ENCODE measurements around the gene SSU72. TPM values are rescaled to one million over a fixed set of nuclear protein-coding genes. Genes with fewer than 3 reads are reported as not detected.
"Not testable (repeated sequence)": the region's sequence is repeated elsewhere in the genome, so short reads cannot be mapped to it uniquely, and the experiment has no call there.

SSU72 gene
- total and polyA plus RNA-seq, 2 donors (not counting 3 experiments of a cell fraction or from before 2014, with no cell fraction given): 85.9 to 129 TPM

- CTCF ChIA-PET: interaction anchor here (1.5 to 1.8 kb wide), 2 partner anchors 11 to 20 kb away, joined by 5 to 6 read pairs; no protein-coding TSS in a partner anchor
- intact Hi-C loops (cut with micrococcal nuclease) (no loop called here), dilution Hi-C loops (cut with MboI; ENCODE audit: extremely low pct_ligation_motif_present, low sequenced_read_pairs) (no loop called here)
- H3K4me3 ChIP-seq (replicated peaks in 1 of 3; ENCODE audit: insufficient read depth in 1 of 3, low read depth in 1 of 3, low read length in 3 of 3): no peak overlapping the region
- no TSS peak for BruUV-seq (replicated peaks)
- no peak overlapping the region for H3K4me2 ChIP-seq (ENCODE audit: insufficient read depth, low read length)
- no peaks in the 10 kb centered on the region for H4K20me1 ChIP-seq (replicated peaks; ENCODE audit: control insufficient read depth, extremely low read depth, insufficient read depth, low read length)
- no peak overlapping the region for H2AFZ ChIP-seq (ENCODE audit: low read depth, low read length)
- POLR2A ChIA-PET: no interaction called here
- no peak overlapping the region for H3K27ac ChIP-seq (ENCODE audit: insufficient read depth, low read depth, low read length)
- H3K9ac ChIP-seq (replicated peaks; ENCODE audit: extremely low read depth, insufficient read depth, low read length): no peak overlapping the region
- H3K4me1 ChIP-seq (ENCODE audit: control insufficient read depth, extremely low read depth, insufficient read depth, low read length): no peaks in the 10 kb centered on the region
- no peak for FAIRE-seq
- TF ChIP-seq CTCF (IDR thresholded peaks at IDR 0.05; ENCODE audit: extremely low read depth in 1 of 2, insufficient read depth in 1 of 2, low read depth in 1 of 2, low read length in 2 of 2): peak; percentile 12 to 33
- TF ChIP-seq JUN (IDR thresholded peaks at IDR 0.05; ENCODE audit: borderline replicate concordance, insufficient read depth, insufficient read length, low read depth): no peak
- no peaks in the 10 kb centered on the region for H3K9me1 ChIP-seq (replicated peaks; ENCODE audit: control insufficient read depth, extremely low read depth, insufficient read depth, low read length)
- no peaks in the 10 kb centered on the region for H3K79me2 ChIP-seq (ENCODE audit: control insufficient read depth, insufficient read depth, low read length)
- peaks cover 18 to 31% of the 10 kb centered on the region in 2 experiments for H3K27me3 ChIP-seq (ENCODE audit: control insufficient read depth in 2 of 2, insufficient read depth in 2 of 2, low read length in 2 of 2)
- no peaks in the 10 kb centered on the region for H3K36me3 ChIP-seq (ENCODE audit: control insufficient read depth in 2 of 2, extremely low read depth in 1 of 2, insufficient read depth in 2 of 2, low read length in 2 of 2)
- DNase-seq (ENCODE audit: low read depth, low spot score): no peak
- no peaks in the 10 kb centered on the region for H3K9me3 ChIP-seq (replicated peaks; ENCODE audit: control insufficient read depth, insufficient read depth, low read length)
These were observed 22.7 kb upstream of the SSU72 start for GRCh38 chr1:1597275-1597930.

DNA sequence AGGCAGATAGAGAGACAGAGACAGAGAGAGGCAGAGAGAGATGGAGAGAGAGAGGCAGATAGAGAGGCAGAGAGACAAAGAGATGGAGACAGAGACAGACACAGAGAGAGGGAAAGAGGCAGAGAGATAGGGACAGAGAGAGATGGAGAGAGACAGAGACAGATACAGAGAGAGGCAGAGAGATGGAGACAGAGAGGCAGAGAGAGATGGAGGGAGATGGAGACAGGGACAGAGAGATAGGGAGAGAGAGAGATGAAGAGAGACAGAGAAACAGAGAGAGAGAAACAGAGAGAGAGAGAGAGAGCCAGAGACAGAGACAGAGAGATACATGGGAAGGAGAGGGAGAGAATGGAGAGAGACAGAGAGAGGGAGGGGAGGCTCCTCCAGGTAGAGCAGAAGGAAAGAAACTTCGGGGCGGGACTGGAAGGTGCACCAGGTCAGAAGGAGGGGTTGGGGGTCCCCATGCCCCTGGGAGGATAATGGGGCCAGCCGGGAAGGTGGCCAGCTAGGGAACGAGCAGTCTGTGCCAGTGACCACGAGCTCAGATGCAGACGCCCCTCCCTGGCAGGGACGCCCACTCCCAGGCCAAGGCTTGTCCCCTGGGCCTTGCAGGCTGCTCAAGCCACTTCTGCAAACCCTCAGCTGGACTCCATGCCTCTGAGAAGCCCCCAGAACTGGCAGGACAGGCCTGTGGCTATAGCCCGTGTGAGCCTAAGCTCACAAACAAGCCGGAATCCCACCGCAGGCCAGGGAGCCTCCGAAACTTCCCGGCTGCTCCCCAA is 22.0 kb upstream of the SSU72 start:
- no peak overlapping the region for H3K4me2 ChIP-seq (ENCODE audit: insufficient read depth, low read length)
- H3K9me3 ChIP-seq (replicated peaks; ENCODE audit: control insufficient read depth, insufficient read depth, low read length): no peaks in the 10 kb centered on the region
- H3K4me3 ChIP-seq (replicated peaks in 1 of 3; ENCODE audit: insufficient read depth in 1 of 3, low read depth in 1 of 3, low read length in 3 of 3): no peak overlapping the region
- BruUV-seq (replicated peaks): no TSS peak
- no peak overlapping the region for H2AFZ ChIP-seq (ENCODE audit: low read depth, low read length)
- intact Hi-C loops (cut with micrococcal nuclease) (no loop called here), dilution Hi-C loops (cut with MboI; ENCODE audit: extremely low pct_ligation_motif_present, low sequenced_read_pairs) (no loop called here)
- ChIA-PET POLR2A (no interaction called here), CTCF (interaction anchor here (1.5 to 1.8 kb wide), 2 partner anchors 10 to 19 kb away, joined by 5 to 6 read pairs; no protein-coding TSS in a partner anchor)
- no peaks in the 10 kb centered on the region for H4K20me1 ChIP-seq (replicated peaks; ENCODE audit: control insufficient read depth, extremely low read depth, insufficient read depth, low read length)
- H3K79me2 ChIP-seq (ENCODE audit: control insufficient read depth, insufficient read depth, low read length): no peaks in the 10 kb centered on the region
- H3K27ac ChIP-seq (ENCODE audit: insufficient read depth, low read depth, low read length): no peak overlapping the region
- no peaks in the 10 kb centered on the region for H3K4me1 ChIP-seq (ENCODE audit: control insufficient read depth, extremely low read depth, insufficient read depth, low read length)
- H3K9me1 ChIP-seq (replicated peaks; ENCODE audit: control insufficient read depth, extremely low read depth, insufficient read depth, low read length): no peaks in the 10 kb centered on the region
- TF ChIP-seq POLR2AphosphoS5 (IDR thresholded peaks at IDR 0.05; ENCODE audit: insufficient read depth, low read depth, low read length) (no peak), GATA2 (IDR thresholded peaks at IDR 0.05; ENCODE audit: insufficient read depth, insufficient read length, low read depth, low read length) (no peak), EZH2 (IDR thresholded peaks at IDR 0.05; ENCODE audit: borderline replicate concordance, low read depth, low read length, severe bottlenecking) (no peak), MAX (IDR thresholded peaks at IDR 0.05; ENCODE audit: insufficient read depth, insufficient read length) (no peak)
- H3K36me3 ChIP-seq (ENCODE audit: control insufficient read depth in 2 of 2, extremely low read depth in 1 of 2, insufficient read depth in 2 of 2, low read length in 2 of 2): no peaks in the 10 kb centered on the region
- H3K27me3 ChIP-seq (ENCODE audit: control insufficient read depth in 2 of 2, insufficient read depth in 2 of 2, low read length in 2 of 2): peaks cover 18 to 31% of the 10 kb centered on the region in 2 experiments
- FAIRE-seq (no peak), DNase-seq (ENCODE audit: low read depth, low spot score) (no peak)
- H3K9ac ChIP-seq (replicated peaks; ENCODE audit: extremely low read depth, insufficient read depth, low read length): no peak overlapping the region

DNA sequence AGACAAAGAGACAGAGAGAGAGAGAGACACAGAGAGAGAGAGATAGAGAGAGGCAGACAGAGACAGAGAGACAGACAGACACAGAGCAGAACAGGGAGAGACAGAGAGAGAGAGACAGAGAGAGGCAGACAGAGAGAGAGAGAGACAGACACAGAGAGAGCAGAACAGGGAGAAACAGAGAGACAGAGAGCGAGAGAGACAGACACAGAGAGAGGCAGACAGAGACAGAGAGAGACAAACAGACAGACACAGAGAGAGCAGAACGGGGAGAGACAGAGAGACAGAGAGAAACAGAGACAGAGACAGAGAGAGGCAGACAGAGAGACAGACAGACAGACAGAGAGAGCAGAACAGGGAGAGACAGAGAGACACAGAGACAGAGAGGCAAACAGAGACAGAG is 20.7 kb upstream of the SSU72 start:
- H3K9me1 ChIP-seq (replicated peaks; ENCODE audit: control insufficient read depth, extremely low read depth, insufficient read depth, low read length); H3K4me3 ChIP-seq (replicated peaks in 1 of 3; ENCODE audit: insufficient read depth in 1 of 3, low read depth in 1 of 3, low read length in 3 of 3); FAIRE-seq; H3K4me1 ChIP-seq (ENCODE audit: control insufficient read depth, extremely low read depth, insufficient read depth, low read length); dilution Hi-C loops (cut with MboI; ENCODE audit: extremely low pct_ligation_motif_present, low sequenced_read_pairs); H3K4me2 ChIP-seq (ENCODE audit: insufficient read depth, low read length); intact Hi-C loops (cut with micrococcal nuclease); H3K9ac ChIP-seq (replicated peaks; ENCODE audit: extremely low read depth, insufficient read depth, low read length); CTCF ChIA-PET; H3K9me3 ChIP-seq (replicated peaks; ENCODE audit: control insufficient read depth, insufficient read depth, low read length); H3K36me3 ChIP-seq (ENCODE audit: control insufficient read depth in 2 of 2, extremely low read depth in 1 of 2, insufficient read depth in 2 of 2, low read length in 2 of 2); BruUV-seq (replicated peaks); H4K20me1 ChIP-seq (replicated peaks; ENCODE audit: control insufficient read depth, extremely low read depth, insufficient read depth, low read length); H3K27ac ChIP-seq (ENCODE audit: insufficient read depth, low read depth, low read length); POLR2A ChIA-PET; H3K79me2 ChIP-seq (ENCODE audit: control insufficient read depth, insufficient read depth, low read length); DNase-seq (ENCODE audit: low read depth, low spot score); H2AFZ ChIP-seq (ENCODE audit: low read depth, low read length): not testable (repeated sequence)
- peaks cover 14 to 24% of the 10 kb centered on the region in 2 experiments for H3K27me3 ChIP-seq (ENCODE audit: control insufficient read depth in 2 of 2, insufficient read depth in 2 of 2, low read length in 2 of 2)
